ENCODE data around the gene PTDSS2.
A peak's percentile ranks its signal among the peaks of the same experiment; 100 is the strongest.
"Not testable (repeated sequence)": the region's sequence is repeated elsewhere in the genome, so short reads cannot be mapped to it uniquely, and the experiment has no call there.

The PTDSS2 gene

GRCh38 chr11:507727-508515 is 57.8 kb downstream of the PTDSS2 start:
- no peak for DNase-seq

- DNase-seq, result no peak
These were observed 58.9 kb downstream of the PTDSS2 start for GRCh38 chr11:508956-509355.

- no peak for DNase-seq
These were observed 62.9 kb downstream of the PTDSS2 start for GRCh38 chr11:512761-513595.

GRCh38 chr11:514606-515005 is 64.5 kb downstream of the PTDSS2 start:
- DNase-seq, result no peak

- no peak for DNase-seq
These were observed 65.1 kb downstream of the PTDSS2 start for GRCh38 chr11:515131-515530.

GRCh38 chr11:516400-516799 is 66.3 kb downstream of the PTDSS2 start:
- no peak for DNase-seq

GRCh38 chr11:516918-517685 is 67.0 kb downstream of the PTDSS2 start:
- DNase-seq, result not testable (repeated sequence)

GRCh38 chr11:518463-519202 is 68.6 kb downstream of the PTDSS2 start:
- DNase-seq, result peak; percentile 95

GRCh38 chr11:520428-521176 is 70.5 kb downstream of the PTDSS2 start:
- DNase-seq, result no peak

GRCh38 chr11:521177-521688 is 71.2 kb downstream of the PTDSS2 start:
- DNase-seq, result no peak

GRCh38 chr11:526192-526591 is 76.1 kb downstream of the PTDSS2 start:
- DNase-seq, result no peak

GRCh38 chr11:528166-528814 is 78.2 kb downstream of the PTDSS2 start:
- DNase-seq, result no peak

GRCh38 chr11:528815-529727 is 79.0 kb downstream of the PTDSS2 start:
- no peak for DNase-seq

GRCh38 chr11:529728-530411 is 79.8 kb downstream of the PTDSS2 start:
- DNase-seq, result no peak

- DNase-seq, result no peak
These were observed 81.1 kb downstream of the PTDSS2 start for GRCh38 chr11:530960-531831.

GRCh38 chr11:531919-532526 is 81.9 kb downstream of the PTDSS2 start:
- DNase-seq, result no peak

GRCh38 chr11:532527-532985 is 82.5 kb downstream of the PTDSS2 start:
- DNase-seq, result no peak

Data from right kidney (tissue), 1 donor.